ENCODE results near the gene PHKA2.

The PHKA2 gene

GRCh38 chrX:18970465-18970864, 13.4 kb downstream of the PHKA2 start:
- no peak for FAIRE-seq

GRCh38 chrX:18966624-18967023, 17.3 kb downstream of the PHKA2 start:
- no peak for FAIRE-seq

- FAIRE-seq = no peak
Observed at GRCh38 chrX:18964901-18965300, 19.0 kb downstream of the PHKA2 start.

DNA sequence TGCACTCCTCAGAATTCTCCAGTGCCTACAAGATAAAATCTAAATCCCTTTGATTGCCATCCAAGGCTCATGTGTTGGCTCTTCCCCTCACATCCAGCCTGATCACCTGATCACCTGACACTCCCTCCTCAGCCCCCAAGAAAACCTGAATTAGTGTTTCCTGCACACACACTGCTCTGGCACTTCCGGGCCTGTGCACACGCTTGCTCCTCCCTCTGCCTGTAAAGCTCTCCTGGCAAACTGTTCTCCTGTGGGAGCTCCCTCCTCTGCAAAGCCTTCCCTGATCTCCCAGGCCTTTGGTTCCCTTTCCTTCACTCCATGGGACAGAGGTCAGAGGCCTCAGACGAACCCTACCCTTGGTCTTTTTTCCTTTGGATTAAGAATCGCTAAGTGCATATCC, 19.9 kb downstream of the PHKA2 start:
- no peak for FAIRE-seq

- FAIRE-seq = no peak
Observed at GRCh38 chrX:18962329-18962728, 21.6 kb downstream of the PHKA2 start.

- no peak for FAIRE-seq
Observed at GRCh38 chrX:18961686-18962085, 22.2 kb downstream of the PHKA2 start.

DNA sequence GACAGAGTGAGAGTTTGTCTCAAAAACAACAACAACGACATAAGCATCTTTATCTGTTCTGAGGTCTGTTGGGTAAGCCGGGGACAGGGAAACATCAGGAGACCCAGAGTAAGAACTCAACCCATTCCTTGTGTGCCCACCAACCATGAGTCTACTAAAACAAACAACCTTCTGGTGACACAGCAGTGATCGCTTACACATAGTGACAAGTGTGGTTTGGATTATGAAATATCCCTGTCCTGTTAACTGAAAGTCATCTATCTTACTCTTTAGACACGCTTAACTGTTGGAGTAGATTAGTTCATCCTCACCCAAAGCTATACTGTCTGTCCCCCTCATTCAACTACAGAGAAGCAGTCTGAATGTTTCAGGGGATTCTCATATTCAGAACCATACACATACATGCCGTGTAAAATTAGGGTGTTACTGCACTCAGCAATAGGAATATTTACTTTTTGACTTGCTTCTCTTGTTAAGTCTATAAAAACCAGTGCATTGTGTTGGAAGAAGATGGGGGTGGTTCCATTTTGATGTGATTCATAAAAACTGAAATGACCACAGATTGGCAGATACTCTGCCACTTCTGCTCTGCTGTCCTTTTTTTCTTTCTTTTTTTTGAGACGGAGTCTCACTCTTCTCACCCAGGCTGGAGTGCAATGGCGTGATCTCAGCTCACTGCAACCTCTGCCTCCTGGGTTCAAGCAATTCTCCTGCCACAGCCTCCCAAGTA, 27.4 kb downstream of the PHKA2 start:
- no peak for FAIRE-seq

DNA sequence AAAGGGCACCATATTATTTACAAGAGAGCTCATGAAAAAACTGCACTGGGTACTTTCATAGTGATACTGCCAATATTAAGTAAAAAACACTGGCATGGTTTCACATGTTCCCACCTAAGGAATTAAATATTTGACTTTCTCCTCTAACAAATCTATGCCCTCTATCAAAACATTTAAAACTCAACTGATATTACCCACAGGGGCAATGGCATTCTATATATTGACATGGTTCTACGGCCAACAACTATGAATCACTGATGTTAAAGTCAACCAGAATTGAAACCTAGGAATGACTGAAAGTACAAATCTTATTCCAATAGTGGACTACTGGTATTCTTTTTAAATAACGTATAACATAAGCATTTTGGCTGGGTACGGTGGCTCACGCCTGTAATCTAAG, 28.2 kb downstream of the PHKA2 start:
- no peak for FAIRE-seq

- no peak for FAIRE-seq
Observed at GRCh38 chrX:18951032-18951431, 32.9 kb downstream of the PHKA2 start.

GRCh38 chrX:18949944-18950301, 34.0 kb downstream of the PHKA2 start:
- no peak for FAIRE-seq

DNA sequence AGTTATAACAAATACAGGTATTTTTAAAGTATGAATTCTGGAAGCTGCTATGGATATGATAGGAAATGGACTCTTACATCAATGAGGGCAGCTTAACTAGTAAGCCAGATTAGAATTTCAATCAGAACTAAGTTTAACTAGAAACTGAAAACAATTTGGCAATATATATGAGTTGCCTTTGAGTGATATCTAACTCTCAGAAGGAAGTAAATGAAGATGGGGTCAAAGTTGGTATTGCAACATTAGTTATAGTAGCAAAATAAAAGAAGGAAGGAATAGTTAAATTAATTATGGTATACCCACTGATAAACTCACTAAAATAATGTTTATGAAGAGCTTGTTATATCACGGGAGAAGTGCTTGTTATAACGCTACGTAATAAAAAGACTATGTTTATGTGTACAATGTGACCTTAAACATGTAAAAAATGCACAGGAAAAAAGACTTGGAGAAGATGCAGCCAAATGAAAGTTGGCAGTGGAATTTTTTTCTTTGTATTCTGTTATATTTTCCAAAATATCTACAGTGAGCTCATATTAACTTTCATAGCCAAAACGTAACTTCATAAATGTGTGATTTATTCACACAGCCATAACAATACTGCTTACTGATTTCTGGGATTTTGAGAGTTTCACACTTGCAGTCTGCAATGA, 34.5 kb downstream of the PHKA2 start:
- no peak for FAIRE-seq

DNA sequence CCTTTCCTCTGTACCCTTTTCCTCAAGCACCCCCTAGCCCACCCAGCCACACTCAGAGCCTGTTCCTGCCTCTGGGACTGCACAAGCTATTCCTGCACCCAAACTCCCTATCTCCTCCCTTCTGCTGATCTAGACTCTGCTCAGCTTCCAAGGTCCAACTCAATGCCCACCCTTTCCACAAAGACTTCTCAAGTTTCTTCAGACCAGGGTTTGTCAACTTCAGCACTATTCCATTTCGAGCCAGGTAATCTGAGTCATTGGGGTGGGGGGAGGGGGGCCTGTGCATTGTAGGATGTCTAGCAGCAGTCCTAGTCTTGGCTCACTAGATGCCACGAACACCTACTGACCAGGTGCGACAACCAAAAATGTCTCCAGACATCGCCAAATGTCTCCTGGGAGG, 37.3 kb downstream of the PHKA2 start:
- FAIRE-seq = no peak

DNA sequence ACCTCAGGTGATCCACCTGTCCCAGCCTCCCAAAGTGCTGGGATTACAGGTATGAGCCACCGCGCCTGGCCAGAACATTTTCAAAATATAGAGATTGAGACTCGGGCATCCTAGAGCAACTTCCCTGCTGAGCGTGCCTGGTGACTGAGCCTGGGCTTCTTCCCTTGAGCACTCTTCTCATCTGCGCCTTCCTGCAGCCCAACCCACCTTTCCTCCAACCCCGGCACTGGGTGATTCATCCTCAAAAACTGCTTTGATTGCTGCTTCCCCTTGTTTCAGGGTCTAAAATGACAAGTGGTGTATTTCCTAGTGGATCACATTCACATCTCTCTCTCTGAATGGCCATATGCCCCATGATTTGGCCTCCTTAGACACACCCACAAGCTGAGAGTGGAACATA, 37.8 kb downstream of the PHKA2 start:
- FAIRE-seq = no peak

DNA sequence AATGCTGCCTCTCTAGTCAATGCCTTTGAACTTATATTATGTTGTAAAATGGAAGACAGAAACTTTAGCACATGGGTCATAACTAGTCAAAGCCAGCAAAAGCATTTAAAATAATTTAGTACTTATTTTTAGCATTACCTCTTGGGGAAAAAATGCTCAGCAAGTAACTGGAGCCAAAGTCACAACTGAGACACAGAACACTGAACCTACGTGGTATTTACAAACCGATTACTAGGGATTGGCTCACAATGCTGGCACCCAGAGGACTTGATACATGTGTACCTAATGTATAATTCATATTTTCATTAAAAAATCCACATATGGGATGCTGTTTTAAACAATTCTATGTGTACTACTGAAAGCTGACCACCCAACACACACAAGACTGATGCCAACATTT, 38.4 kb downstream of the PHKA2 start:
- no peak for FAIRE-seq

DNA sequence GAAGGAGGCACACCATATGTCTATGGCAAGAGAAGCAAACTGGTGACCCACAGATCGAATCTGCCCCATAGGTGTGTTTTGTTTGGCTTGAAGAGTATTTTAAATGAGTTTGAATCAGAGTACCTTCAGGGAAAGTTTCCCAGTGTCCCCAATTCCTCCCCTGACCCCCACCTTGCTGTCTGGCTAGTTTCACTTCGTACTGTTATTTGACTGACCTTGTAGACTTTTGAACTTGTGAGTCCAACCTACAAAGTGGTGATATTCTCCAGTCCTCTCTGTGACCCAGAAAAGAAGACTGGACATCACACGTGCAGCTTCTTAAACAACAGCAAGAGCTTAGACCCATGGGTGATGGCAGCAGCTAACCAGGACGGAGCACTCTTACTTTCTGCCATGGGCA, 39.4 kb downstream of the PHKA2 start:
- no peak for FAIRE-seq

- FAIRE-seq = no peak
Observed at GRCh38 chrX:18941896-18942295, 42.0 kb downstream of the PHKA2 start.

- FAIRE-seq = no peak
Observed at GRCh38 chrX:18938710-18939109, 45.2 kb downstream of the PHKA2 start.

DNA sequence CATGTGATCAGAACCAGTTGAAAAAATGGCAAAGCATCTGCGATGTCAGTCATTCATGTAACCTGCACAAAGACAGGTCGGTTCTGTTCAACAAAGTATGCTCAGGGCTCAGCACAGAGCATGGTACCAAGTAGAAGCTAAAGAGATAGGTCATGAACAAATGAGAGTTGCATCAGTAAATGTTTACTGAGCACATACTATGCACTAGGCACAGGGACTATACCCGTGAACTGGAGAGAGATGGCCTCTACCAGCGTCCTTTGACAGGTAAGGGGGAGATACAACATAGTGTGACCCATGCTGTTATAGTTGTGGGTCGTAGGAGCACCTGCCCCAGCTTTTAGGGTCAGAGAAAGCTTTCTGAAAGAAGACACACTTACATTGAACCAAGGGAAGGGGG, 46.7 kb downstream of the PHKA2 start:
- FAIRE-seq = no peak

DNA sequence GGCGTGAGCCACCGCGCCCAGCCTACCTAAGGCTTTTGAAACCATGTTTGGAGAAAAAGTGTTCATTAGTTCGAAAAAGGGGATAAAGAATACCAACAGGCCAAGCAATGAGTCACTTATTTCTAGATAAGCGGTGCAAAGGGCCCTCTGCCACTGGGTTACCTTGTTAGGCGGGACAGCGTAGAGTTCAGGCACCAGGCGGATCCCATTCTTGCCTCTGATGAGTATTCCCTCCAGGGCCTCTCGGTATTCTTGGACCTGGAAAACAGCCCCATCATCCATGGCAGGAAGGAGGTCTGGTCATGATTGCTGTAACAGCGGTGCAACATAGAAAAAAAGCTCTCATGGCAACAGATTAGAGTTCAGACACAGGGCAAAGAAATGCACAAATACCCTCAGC, 48.0 kb downstream of the PHKA2 start:
- no peak for FAIRE-seq

DNA sequence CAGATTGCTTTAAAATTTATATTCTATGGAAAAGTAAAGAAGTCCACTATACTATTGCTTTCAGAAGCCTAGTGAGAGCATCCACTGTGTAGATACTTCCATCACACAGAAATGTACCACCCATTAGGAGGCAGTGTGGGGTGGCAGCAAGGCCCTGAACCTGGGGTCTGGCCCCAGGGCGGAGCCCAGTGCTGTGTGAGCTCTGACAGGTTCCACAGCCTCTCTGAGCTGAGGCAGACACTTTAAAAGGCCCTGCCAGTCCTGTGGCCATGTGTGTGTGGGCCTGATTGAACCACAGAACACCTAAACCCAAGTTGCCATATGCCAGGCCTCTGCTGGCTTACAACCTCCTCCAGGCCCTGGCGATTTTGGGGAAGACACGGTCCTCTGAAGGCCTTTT, 49.2 kb downstream of the PHKA2 start:
- FAIRE-seq = no peak

DNA sequence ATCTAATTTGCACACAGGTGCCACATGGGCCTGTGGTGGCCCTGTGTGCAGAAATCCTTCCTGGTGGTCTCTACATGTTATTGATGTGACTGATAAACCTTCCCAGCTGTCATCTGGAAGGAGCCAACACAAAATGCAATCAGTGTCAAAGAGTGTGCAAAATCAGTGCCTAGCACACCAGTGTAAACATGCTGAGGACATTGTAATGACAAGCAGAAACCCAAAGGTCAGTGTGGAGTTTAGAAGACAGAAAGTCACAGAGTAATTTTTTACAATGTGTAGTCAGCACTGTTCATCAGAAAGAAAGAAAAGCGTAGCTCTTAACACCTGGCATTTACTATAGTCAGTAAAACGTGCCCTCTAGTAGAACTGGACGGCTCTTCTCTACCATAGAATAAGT, 50.3 kb downstream of the PHKA2 start:
- no peak for FAIRE-seq

DNA sequence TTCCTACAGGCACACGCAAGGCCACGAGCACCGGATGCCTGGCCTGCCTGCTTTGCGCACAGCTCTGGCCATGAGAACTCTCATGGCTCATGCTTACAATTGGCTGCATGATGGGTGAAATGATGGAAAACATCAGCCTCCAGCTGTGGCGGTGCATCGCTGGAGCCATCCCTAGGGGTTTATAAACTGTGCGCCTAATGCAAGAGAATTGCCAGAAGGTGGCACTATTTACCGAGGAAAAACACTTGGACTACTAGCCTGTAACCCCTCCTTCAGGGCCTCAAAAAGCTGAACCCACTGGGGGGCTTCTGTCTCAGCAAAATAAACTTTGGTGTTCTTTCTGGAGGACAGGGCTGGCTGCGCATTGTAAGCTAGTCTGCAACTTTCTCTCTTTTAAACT, 51.9 kb downstream of the PHKA2 start:
- no peak for FAIRE-seq

GRCh38 chrX:18929775-18930174, 54.1 kb downstream of the PHKA2 start:
- no peak for FAIRE-seq

DNA sequence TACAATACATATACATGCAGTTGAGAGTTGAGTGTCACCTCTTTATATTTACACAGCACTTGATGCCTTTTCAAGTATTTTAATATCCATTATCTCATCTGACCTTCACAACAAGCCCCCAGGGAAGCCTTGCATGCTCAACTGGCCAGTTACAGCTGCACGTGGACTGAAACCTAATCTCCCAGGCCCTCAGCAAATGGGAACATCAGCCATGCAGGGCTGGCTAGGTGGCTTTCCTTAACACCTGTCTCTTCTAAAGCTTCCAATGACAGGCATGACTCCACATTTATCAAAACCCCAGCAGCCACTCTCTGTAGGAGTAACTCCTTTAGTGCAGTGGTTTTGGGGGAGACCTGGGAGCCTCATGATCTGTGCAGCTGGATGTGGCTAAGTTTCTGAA, 56.4 kb downstream of the PHKA2 start:
- no peak for FAIRE-seq

DNA sequence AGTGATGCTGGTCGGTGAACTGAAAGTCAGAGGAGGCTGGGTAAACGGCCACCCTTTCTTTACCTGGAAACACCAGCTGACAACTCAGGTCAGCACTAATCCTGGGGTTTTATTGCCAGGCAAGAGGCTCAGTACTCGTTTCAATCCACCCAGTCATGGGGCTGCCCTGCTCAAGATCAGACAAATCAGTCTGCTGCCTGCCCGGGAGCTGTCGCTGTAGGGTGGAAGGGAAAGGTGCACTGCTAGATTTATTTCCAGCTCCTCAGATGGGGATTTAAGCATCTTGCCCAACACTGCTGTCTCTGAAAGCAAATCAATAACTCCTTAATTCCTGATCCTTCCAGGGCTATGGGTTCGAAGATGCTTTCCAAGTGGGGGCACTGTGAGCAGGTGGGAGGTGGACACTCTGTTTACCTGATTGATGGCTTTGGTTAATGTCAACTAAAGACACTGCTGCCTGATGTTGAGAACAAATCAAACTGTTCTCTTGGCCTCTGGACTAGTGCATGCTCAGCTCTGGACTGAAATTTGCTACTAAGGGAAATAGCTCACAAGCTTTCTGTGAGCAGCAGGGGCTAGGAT, 59.3 kb downstream of the PHKA2 start:
- no peak for FAIRE-seq
